SK-N-SH (cell line): ENCODE data around the gene CCSER1. TPM values are rescaled to one million over a fixed set of nuclear protein-coding genes. Genes with fewer than 3 reads are reported as not detected.
"Not testable (repeated sequence)": the region's sequence is repeated elsewhere in the genome, so short reads cannot be mapped to it uniquely, and the experiment has no call there.

Experiments
- CTCF ChIA-PET: fragments of 300-600, 350-600 bp; formaldehyde crosslinking; extraction: SDS; loops from one replicate; lab custom pipeline; 2021; lab: Yijun Ruan, JAX
- POLR2A ChIA-PET: fragments of 350-600 bp; sonication (Branson Sonifier 250); formaldehyde crosslinking; extraction: SDS; loops from one replicate; lab custom pipeline; 2020; ENCODE audit warnings: antibody characterized with exemption, inconsistent platforms; lab: Yijun Ruan, JAX
- DNase-seq: peaks from one replicate; pipeline ENCODE4 v3.0.0; 2012
- H2AFZ ChIP-seq: fragments of 200-600 bp; sonication (generic); 2 replicates; pipeline ENCODE4 v1.8.1; 2016; ENCODE audit warnings: antibody characterized with exemption, mild to moderate bottlenecking, low read depth
- H3F3A ChIP-seq: fragments of 200-600 bp; sonication (generic); replicated peaks from 2 replicates; pipeline ENCODE3; 2016; ENCODE audit warnings: antibody characterized with exemption, mild to moderate bottlenecking; ENCODE audit not compliant: insufficient read depth
- H3K27ac ChIP-seq, 2 experiments: fragments of 200-500 bp in 1 of 2; fragments of 200-600 bp in 1 of 2; sonication (Bioruptor generic) in 1 of 2; sonication (generic), shearing (Covaris generic) in 1 of 2; 2 replicates each; pipeline versions ENCODE4 v1.5.1 to v1.6.1; 2014 to 2016; ENCODE audit warnings: low read depth in 2 of 2, inconsistent platforms in 1 of 2, low read length in 1 of 2, mild to moderate bottlenecking in 1 of 2, mixed read lengths in 1 of 2
- H3K27me3 ChIP-seq: fragments of 200-600 bp; sonication (generic), shearing (Covaris generic); 2 replicates; pipeline ENCODE4 v1.6.1; 2016; ENCODE audit warnings: mixed run types; ENCODE audit not compliant: insufficient read depth
- H3K36me3 ChIP-seq, 2 experiments: fragments of 200-500 bp in 1 of 2; fragments of 200-600 bp in 1 of 2; sonication (Bioruptor generic) in 1 of 2; sonication (generic) in 1 of 2; replicated peaks in 1 of 2; 2 replicates each; pipeline versions ENCODE3 to v1.5.1; 2014 to 2016; ENCODE audit warnings: low read length in 1 of 2, mild to moderate bottlenecking in 1 of 2; ENCODE audit not compliant: insufficient read depth in 2 of 2, control insufficient read depth in 1 of 2
- H3K4me1 ChIP-seq, 2 experiments: fragments of 200-500 bp in 1 of 2; fragments of 200-600 bp in 1 of 2; sonication (Bioruptor generic) in 1 of 2; sonication (generic), shearing (Covaris generic) in 1 of 2; 2 replicates each; pipeline versions ENCODE4 v1.5.1 to v1.6.1; 2014 to 2016; ENCODE audit warnings: low read depth in 1 of 2, low read length in 1 of 2, mixed run types in 1 of 2; ENCODE audit not compliant: insufficient read depth in 2 of 2, control insufficient read depth in 1 of 2
- H3K4me2 ChIP-seq: fragments of 200-600 bp; sonication (generic), shearing (Covaris generic); 2 replicates; pipeline ENCODE4 v1.6.1; 2017; ENCODE audit warnings: mixed run types
- H3K4me3 ChIP-seq, 2 experiments: fragments of 200-500 bp in 1 of 2; fragments of 200-600 bp in 1 of 2; sonication (Bioruptor generic) in 1 of 2; sonication (generic), shearing (Covaris generic) in 1 of 2; 2 replicates each; pipeline versions ENCODE4 v1.5.1 to v1.8.1; 2014 to 2016; ENCODE audit warnings: low read depth in 2 of 2, inconsistent platforms in 1 of 2, low read length in 1 of 2, mild to moderate bottlenecking in 1 of 2, mixed read lengths in 1 of 2, moderate library complexity in 1 of 2
- H3K79me2 ChIP-seq: fragments of 200-600 bp; sonication (generic); 2 replicates; pipeline ENCODE4 v1.8.1; 2017; ENCODE audit warnings: mild to moderate bottlenecking; ENCODE audit not compliant: insufficient read depth
- H3K9ac ChIP-seq: fragments of 200-600 bp; sonication (generic); 2 replicates; pipeline ENCODE4 v1.6.1; 2017; ENCODE audit warnings: mixed run types
- H3K9me2 ChIP-seq: fragments of 200-600 bp; sonication (generic); 2 replicates; pipeline ENCODE4 v1.6.1; 2017; ENCODE audit warnings: mixed run types
- H3K9me3 ChIP-seq: fragments of 200-600 bp; sonication (generic); 2 replicates; pipeline ENCODE4 v1.6.1; 2017; ENCODE audit warnings: mixed run types, mild to moderate bottlenecking, moderate library complexity
- H4K20me1 ChIP-seq: fragments of 200-600 bp; sonication (generic); 2 replicates; pipeline ENCODE4 v1.6.1; 2017; ENCODE audit warnings: mild to moderate bottlenecking, mixed run types; ENCODE audit not compliant: insufficient read depth
- CHD2 ChIP-seq: fragments of 150-350 bp; IDR thresholded peaks from 2 replicates; pipeline ENCODE4 v1.6.1; 2018; ENCODE audit warnings: low read length; ENCODE audit not compliant: partially characterized antibody
- EP300 ChIP-seq, 2 experiments: IDR thresholded peaks; 2 replicates each; pipeline versions ENCODE4 v1.4.0 to v1.6.1; 2012; ENCODE audit warnings: borderline replicate concordance in 1 of 2, low read depth in 1 of 2, low read length in 1 of 2
- FOXM1 ChIP-seq: IDR thresholded peaks from 2 replicates; pipeline ENCODE4 v1.4.0; 2012; ENCODE audit warnings: low read depth, mild to moderate bottlenecking
- GABPA ChIP-seq: IDR thresholded peaks from 2 replicates; pipeline ENCODE4 v1.4.0; 2012; ENCODE audit warnings: low read depth, mild to moderate bottlenecking
- GATA2 ChIP-seq: sonication (generic); formaldehyde crosslinking; IDR thresholded peaks from 2 replicates; pipeline ENCODE4 v1.5.0; 2020; ENCODE audit warnings: mild to moderate bottlenecking, missing genetic modification reagents
- MEF2A ChIP-seq: IDR thresholded peaks from 2 replicates; pipeline ENCODE4 v1.4.0; 2012; ENCODE audit warnings: low read depth, borderline replicate concordance
- POLR2AphosphoS5 ChIP-seq: IDR thresholded peaks from 2 replicates; pipeline ENCODE4 v1.6.1; 2012; ENCODE audit warnings: low read depth, low read length
- RAD21 ChIP-seq: IDR thresholded peaks from 2 replicates; pipeline ENCODE4 v1.6.1; 2012; ENCODE audit warnings: mild to moderate bottlenecking, low read length
- RXRA ChIP-seq: IDR thresholded peaks from 2 replicates; pipeline ENCODE4 v1.4.0; 2012; ENCODE audit warnings: low read depth, mild to moderate bottlenecking, borderline replicate concordance
- SMC3 ChIP-seq: IDR thresholded peaks from 2 replicates; pipeline ENCODE4 v1.6.1; 2012; ENCODE audit warnings: low read depth, low read length, improper control_type of control experiment
- TCF12 ChIP-seq: IDR thresholded peaks from 2 replicates; pipeline ENCODE4 v1.4.0; 2012
- WGBS: methylation state at CpG from one replicate; pipeline ENCODE4 v1.1.6; 2017; ENCODE audit warnings: low lambda C conversion rate; 5-methylcytosine and 5-hydroxymethylcytosine counted together
- polyA plus RNA-seq, 3 experiments: library from polyadenylated mRNA; depleted of rRNA; stranded (reverse); fragments of >200 nt; gene quantifications; 2 replicates each; pipeline ENCODE4 v1.2.3, GENCODE V29; 2012
- TF ChIP-seq, protein P1 (sequence below): IDR thresholded peaks from 2 replicates; pipeline ENCODE4 v1.4.0; 2012; ENCODE audit warnings: low read depth, borderline replicate concordance

Gene CCSER1
- polyA plus RNA-seq, 1 of the 3 experiments (the other 2 are of a cell fraction) = 0.05 TPM

DNA sequence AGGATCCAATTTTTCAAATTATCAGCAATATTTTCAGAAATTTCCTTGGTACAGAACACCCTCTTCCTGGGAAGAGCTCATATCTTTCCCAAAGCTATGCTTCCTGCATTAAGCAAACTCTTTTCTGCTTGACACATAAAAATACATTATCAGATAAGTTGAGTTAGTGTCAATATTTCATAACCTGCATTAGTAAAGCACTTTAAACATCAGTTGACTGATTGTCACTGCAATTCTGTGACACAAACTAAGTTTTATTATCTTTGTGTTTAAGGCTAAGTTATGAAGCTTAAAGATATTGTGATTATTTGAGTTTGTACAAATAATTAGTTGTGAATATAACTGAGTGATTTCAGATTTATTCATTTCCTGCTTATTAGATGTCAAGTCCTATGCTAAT lies 1131.1 kb downstream of the CCSER1 start (continued):
- TF ChIP-seq, protein P1, sequence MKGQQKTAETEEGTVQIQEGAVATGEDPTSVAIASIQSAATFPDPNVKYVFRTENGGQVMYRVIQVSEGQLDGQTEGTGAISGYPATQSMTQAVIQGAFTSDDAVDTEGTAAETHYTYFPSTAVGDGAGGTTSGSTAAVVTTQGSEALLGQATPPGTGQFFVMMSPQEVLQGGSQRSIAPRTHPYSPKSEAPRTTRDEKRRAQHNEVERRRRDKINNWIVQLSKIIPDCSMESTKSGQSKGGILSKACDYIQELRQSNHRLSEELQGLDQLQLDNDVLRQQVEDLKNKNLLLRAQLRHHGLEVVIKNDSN = no peak
- TF ChIP-seq FOXM1 = no peak
- no peak for TF ChIP-seq RXRA
- TF ChIP-seq MEF2A = no peak

DNA sequence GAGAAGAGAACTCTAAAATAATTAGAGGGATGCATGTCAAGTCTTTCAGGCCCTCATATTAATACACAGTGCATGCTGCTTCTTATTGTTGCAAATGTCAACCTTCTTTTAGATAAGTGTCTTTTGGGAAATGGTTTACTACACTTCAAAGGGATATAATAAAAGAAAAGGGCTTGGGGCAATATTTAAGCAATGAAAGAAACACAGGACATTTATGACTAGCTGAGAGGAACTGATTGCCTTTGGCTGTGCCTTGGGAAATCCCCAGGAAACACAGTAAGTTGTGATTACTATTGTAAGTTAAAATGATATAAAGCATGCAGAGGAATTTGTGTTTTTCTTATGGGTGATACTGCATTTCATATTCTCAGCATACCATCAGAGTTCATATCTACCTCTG lies 1140.3 kb downstream of the CCSER1 start:
- Histone ChIP-seq H3K9me2 (no peaks in the 10 kb centered on the region), H3K9me3 (no peaks in the 10 kb centered on the region), H2AFZ (no peak overlapping the region), H3K4me1 (no peaks in the 10 kb centered on the region; a peak in 2 of 4 replicates), H3K27me3 (no peaks in the 10 kb centered on the region), H3K36me3 (no peaks in the 10 kb centered on the region), H3K9ac (no peak overlapping the region), H4K20me1 (no peaks in the 10 kb centered on the region), H3F3A (no peaks in the 10 kb centered on the region), H3K27ac (no peak overlapping the region), H3K4me2 (no peak overlapping the region), H3K4me3 (no peak overlapping the region), H3K79me2 (no peaks in the 10 kb centered on the region)
- TF ChIP-seq GATA2 (CRISPR knock-in tag) (no peak), RAD21 (no peak), TCF12 (no peak), SMC3 (no peak), CHD2 (no peak), GABPA (no peak), POLR2AphosphoS5 (no peak), EP300 (IDR thresholded peaks at IDR 0.05; ENCODE audit: borderline replicate concordance in 1 of 2, low read depth in 1 of 2, low read length in 1 of 2) (no peak)
- TF ChIP-seq, protein P1 = no peak
- POLR2A ChIA-PET = no interaction called here
- CTCF ChIA-PET = no interaction called here
- DNase-seq = no peak

DNA sequence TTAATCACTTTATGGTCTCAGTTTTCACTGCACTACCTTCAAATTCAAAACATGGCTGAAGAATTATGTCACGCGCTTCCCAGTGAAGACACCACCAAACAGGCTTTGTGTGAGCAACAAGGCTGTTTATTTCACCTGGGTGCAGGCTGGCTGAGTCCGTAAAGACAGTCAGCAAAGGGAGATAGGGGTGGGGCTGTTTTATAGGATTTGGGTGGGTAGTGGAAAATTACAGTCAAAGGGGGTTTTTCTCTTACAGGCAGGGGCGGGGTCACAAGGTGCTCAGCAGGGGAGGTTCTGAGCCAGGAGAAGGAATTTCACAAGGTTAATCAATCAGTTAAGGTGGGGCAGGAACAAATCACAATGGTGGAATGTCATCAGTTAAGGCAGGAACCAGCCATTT lies 1141.3 kb downstream of the CCSER1 start:
- POLR2A ChIA-PET, H3K27ac ChIP-seq, H3K9me3 ChIP-seq, H3K36me3 ChIP-seq, H2AFZ ChIP-seq, DNase-seq, H3K4me3 ChIP-seq, H3K27me3 ChIP-seq, H4K20me1 ChIP-seq, CTCF ChIA-PET, H3K79me2 ChIP-seq, H3F3A ChIP-seq, H3K9ac ChIP-seq, H3K4me1 ChIP-seq, H3K4me2 ChIP-seq, H3K9me2 ChIP-seq: not testable (repeated sequence)
- WGBS = 82% methylated on average over 4 of the region's 4 CpGs
